ENCODE data around the gene A2ML1.

DNA sequence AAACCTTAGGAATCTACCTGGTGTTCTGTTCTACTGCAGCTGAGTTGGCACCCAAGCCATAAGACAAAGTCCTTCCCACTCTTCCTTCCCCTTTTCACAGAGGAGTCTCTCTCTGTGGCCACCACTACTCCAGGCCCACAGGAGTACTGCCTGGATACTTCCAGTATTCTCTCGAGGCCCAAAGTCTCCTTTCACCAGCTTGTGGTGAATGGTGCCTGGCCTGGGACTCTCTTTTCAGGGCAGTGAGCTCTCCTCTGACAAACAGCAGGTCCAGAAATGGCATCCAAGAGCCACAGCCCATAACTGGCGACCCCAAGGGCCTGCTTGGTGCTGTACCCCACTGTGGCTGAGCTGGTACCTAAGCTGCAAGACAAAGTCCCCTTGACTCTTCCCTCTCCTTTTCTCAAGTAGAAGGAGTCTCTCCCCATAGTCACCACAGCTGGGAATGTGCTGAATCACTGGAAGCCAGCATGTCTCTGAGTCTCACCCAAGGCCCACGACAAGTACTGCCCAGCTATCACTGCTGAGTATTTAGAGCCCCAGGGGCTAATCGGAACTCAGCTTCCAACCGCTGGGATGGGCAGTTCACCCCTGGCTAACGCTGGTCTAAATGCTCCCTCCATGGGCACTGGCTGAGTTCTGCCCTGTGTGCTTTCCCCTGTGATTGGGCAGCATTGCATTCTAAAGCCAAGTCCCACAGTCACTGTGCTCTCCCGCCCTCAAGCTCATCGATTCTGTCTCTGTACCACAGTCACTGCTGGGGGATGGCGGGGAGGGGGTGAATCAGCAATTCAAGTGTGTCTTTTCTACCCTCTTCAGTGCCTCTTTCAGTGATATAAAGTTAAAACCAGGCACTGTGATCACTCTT lies 6.1 kb downstream of the A2ML1 start:
- TF ChIP-seq ZFP3 (CRISPR knock-in tag; IDR thresholded peaks at IDR 0.05) (no peak), OSR1 (CRISPR knock-in tag; IDR thresholded peaks at IDR 0.05) (no peak), BACH2 (CRISPR knock-in tag; IDR thresholded peaks at IDR 0.05; ENCODE audit: borderline replicate concordance) (no peak), ISL1 (CRISPR knock-in tag; IDR thresholded peaks at IDR 0.05) (no peak), TCF4 (CRISPR knock-in tag; IDR thresholded peaks at IDR 0.05; ENCODE audit: borderline replicate concordance) (no peak), RARB (CRISPR knock-in tag; IDR thresholded peaks at IDR 0.05) (no peak), TOX (CRISPR knock-in tag; IDR thresholded peaks at IDR 0.05; ENCODE audit: borderline replicate concordance) (no peak), CSDC2 (CRISPR knock-in tag; IDR thresholded peaks at IDR 0.05) (no peak), ARNTL (CRISPR knock-in tag; IDR thresholded peaks at IDR 0.05; ENCODE audit: borderline replicate concordance, low read depth) (no peak)
- TF ChIP-seq, protein P1, sequence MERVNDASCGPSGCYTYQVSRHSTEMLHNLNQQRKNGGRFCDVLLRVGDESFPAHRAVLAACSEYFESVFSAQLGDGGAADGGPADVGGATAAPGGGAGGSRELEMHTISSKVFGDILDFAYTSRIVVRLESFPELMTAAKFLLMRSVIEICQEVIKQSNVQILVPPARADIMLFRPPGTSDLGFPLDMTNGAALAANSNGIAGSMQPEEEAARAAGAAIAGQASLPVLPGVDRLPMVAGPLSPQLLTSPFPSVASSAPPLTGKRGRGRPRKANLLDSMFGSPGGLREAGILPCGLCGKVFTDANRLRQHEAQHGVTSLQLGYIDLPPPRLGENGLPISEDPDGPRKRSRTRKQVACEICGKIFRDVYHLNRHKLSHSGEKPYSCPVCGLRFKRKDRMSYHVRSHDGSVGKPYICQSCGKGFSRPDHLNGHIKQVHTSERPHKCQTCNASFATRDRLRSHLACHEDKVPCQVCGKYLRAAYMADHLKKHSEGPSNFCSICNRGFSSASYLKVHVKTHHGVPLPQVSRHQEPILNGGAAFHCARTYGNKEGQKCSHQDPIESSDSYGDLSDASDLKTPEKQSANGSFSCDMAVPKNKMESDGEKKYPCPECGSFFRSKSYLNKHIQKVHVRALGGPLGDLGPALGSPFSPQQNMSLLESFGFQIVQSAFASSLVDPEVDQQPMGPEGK (CRISPR knock-in tag; IDR thresholded peaks at IDR 0.05; ENCODE audit: borderline replicate concordance) = no peak
- TF ChIP-seq, protein P2, sequence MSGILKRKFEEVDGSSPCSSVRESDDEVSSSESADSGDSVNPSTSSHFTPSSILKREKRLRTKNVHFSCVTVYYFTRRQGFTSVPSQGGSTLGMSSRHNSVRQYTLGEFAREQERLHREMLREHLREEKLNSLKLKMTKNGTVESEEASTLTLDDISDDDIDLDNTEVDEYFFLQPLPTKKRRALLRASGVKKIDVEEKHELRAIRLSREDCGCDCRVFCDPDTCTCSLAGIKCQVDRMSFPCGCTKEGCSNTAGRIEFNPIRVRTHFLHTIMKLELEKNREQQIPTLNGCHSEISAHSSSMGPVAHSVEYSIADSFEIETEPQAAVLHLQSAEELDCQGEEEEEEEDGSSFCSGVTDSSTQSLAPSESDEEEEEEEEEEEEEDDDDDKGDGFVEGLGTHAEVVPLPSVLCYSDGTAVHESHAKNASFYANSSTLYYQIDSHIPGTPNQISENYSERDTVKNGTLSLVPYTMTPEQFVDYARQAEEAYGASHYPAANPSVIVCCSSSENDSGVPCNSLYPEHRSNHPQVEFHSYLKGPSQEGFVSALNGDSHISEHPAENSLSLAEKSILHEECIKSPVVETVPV (CRISPR knock-in tag; IDR thresholded peaks at IDR 0.05) = no peak

Data from SK-N-SH treated with all-trans-retinoic acid at 6 μM for 48 hours (cell line).